GM19351 (cell line): ENCODE data around the gene CNPY4.
"Not testable (repeated sequence)": the region's sequence is repeated elsewhere in the genome, so short reads cannot be mapped to it uniquely, and the experiment has no call there.

ENCODE experiments used
- ATAC-seq: cut with Tn5 transposase; IDR thresholded peaks from one replicate; pipeline ENCODE4 v1.9.1; 2021; ENCODE audit warnings: mild to moderate bottlenecking, moderate library complexity; ENCODE audit not compliant: unreplicated experiment

The CNPY4 gene

GRCh38 chr7:100118388-100119071, 904 bp upstream of the CNPY4 start:
- ATAC-seq: no peak

GRCh38 chr7:100119970-100120732, 717 bp downstream of the CNPY4 start:
- ATAC-seq: peak; percentile 34

- no peak for ATAC-seq
Measured at GRCh38 chr7:100120733-100121036, 1.3 kb downstream of the CNPY4 start.

DNA sequence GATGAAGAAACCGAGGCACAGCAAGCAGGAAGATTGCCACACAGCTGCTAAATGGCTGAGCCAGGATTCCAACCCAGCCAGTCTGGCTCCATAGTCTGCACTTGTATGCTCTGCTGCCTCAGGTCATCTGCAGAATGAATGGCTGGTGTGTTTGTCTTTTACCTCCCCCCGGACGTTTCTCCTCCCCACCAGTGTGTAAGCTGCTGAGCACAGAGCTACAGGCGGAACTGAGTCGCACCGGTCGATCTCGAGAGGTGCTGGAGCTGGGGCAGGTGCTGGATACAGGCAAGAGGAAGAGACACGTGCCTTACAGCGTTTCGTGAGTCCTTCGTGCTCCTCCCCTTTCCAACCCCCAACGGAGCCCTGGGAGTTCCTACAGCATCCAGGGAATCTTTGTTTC, 2.6 kb downstream of the CNPY4 start:
- ATAC-seq: no peak

GRCh38 chr7:100122568-100122967, 3.1 kb downstream of the CNPY4 start:
- ATAC-seq: no peak

DNA sequence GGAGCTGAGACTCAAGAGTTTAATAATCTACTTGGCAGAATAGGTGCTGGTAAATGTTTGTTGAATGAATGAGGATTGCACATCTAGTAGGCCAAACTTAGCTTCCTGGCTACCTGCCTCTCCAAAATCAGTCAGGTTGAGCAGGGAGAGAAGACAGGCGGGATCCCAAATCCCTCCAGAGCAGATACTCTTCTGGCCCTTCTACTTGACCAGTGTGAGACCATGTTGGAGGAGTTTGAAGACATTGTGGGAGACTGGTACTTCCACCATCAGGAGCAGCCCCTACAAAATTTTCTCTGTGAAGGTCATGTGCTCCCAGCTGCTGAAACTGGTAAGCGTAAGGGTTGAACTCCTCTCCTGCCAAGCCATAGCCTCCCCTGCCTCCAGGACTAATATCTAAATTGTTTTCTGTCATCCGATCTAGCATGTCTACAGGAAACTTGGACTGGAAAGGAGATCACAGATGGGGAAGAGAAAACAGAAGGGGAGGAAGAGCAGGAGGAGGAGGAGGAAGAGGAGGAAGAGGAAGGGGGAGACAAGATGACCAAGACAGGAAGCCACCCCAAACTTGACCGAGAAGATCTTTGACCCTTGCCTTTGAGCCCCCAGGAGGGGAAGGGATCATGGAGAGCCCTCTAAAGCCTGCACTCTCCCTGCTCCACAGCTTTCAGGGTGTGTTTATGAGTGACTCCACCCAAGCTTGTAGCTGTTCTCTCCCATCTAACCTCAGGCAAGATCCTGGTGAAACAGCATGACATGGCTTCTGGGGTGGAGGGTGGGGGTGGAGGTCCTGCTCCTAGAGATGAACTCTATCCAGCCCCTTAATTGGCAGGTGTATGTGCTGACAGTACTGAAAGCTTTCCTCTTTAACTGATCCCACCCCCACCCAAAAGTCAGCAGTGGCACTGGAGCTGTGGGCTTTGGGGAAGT, 5.1 kb downstream of the CNPY4 start:
- no peak for ATAC-seq

GRCh38 chr7:100126239-100126930, 7.0 kb downstream of the CNPY4 start:
- ATAC-seq: peak; percentile 24

DNA sequence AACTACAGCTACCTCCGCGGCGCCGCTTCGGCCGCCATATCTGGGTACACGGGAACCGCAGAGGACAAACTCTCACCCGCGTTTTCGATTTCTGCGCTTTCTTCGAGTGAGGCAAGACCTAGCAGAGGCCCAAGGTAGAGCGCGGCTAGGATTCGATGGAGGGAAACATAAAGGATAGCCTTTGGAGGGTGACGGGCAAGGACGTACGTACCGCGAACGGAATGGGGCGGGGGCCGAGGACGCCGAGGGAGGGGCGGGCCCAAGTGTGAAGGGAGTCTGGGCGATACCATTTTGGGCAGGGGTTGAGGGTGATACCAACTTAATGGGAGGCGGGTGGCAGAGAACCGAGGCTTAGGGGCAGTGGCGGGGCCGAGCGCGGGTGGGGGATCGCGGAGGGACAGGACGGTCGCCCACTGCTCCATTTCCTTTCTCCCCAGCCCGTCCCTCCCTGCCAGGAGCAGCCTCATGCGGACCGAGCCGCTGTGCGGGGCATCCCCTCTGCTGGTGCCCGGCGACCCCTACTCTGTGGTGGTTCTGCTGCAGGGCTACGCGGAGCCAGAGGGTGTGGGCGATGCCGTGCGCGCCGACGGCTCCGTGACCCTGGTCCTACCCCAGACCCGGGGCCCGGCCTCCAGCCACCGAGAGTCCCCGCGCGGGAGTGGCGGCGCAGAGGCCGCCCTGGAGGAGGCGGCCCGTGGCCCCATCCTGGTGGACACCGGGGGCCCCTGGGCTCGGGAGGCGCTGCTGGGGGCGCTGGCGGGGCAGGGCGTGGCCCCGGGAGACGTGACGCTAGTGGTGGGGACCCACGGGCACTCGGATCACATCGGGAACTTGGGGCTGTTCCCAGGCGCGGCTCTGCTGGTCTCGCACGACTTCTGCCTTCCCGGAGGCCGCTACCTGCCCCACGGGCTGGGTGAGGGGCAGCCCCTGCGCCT, 7.8 kb downstream of the CNPY4 start, which contains the start of gene MBLAC1:
Gene MBLAC1, plus strand, starts transcription at position 37 of the 935 bp plus-strand sequence. Its CDS starts 429 bp downstream, at position 466.
- ATAC-seq: peak; percentile 57

DNA sequence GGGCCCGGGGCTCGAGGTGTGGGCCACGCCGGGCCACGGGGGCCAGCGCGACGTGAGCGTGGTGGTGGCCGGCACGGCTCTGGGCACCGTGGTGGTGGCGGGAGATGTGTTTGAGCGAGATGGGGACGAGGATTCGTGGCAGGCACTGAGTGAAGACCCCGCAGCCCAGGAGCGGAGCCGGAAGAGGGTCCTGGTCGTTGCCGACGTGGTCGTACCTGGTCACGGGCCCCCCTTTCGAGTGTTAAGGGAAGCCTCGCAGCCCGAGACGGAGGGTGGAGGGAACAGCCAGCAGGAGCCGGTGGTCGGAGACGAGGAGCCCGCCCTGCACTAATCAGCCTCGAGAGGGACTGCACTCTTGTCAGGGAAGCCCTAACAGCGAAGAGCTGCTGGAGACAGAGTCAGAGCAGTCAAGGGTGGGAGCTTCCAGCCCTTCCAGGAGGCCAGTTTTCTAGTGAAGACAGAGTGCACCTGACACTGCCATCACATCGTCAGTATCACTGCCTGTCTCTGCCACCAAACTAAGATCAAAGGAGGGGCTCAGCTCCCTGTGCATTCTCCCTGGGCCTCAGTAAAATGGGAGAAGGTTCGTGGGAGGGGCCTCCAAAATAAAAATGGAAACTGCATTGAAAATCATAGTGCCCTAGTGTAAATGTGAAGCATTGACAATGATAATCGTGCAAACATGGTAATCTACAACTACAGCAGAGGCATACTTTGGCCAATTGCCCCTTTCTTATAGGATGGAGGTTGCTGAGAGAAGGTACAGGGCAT, 8.6 kb downstream of the CNPY4 start:
- no peak for ATAC-seq

- no peak for ATAC-seq
Measured at GRCh38 chr7:100128637-100128963, 9.2 kb downstream of the CNPY4 start.

- ATAC-seq: not testable (repeated sequence)
Measured at GRCh38 chr7:100130220-100130607, 10.8 kb downstream of the CNPY4 start.

DNA sequence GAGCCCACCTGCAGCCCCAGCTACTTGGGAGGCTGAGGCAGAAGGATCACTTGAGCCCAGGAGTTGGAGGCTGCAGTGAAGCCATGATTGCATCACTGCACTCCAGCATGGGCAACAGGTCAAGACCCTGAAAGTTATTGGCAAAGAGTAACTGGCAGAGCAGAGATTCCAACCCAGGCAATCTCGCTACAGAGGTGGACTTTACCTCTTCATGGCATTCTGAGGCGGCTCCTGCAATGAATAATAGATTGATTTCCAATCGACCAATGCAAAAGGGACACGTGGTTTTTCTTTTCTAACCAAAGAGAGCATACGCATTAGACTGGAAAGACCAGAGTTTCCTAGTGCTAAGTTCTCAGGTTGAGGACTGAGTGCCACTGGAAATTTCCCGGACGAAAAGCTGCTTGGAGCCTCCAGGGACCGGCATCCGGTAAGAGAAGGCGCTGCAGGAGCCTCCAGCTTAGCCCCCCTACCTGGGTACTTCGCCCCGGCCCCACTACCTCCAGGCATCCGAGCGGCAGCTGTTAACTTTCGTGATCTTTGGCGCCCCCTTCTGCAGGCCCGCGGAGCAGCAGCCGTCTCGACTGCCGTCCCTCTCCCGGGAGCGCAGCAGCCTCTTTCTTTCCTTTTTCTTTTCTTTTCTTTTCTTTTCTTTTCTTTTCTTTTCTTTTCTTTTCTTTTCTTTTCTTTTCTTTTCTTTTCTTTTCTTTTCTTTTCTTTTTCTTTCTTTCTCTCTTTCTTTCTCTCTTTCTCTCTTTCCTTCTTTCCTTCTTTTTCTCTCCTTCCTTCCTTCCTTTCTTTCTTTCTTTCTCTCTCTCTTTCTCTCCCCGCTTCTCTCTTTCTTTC, 11.4 kb downstream of the CNPY4 start:
- ATAC-seq: no peak

DNA sequence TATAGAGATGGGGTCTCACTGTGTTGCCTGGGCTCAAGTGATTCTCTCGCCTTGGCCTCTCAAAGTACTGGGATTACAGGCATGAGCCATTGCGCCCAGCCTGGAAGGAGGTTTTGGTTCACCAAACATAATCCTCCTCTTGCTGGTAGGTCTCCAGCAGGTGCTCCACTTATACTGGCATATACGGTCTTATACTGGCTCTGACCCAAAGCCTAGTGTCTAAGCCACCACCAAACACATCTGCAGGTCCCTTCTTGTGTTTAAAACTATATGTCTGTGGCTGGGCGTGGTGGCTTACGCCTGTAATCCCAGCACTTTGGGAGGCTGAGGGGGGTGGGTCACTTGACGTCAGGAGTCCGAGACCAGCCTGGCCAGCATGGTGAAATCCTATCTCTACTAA, 12.7 kb downstream of the CNPY4 start:
- ATAC-seq: no peak

GRCh38 chr7:100132697-100133151, 13.3 kb downstream of the CNPY4 start:
- ATAC-seq: peak; percentile 69

DNA sequence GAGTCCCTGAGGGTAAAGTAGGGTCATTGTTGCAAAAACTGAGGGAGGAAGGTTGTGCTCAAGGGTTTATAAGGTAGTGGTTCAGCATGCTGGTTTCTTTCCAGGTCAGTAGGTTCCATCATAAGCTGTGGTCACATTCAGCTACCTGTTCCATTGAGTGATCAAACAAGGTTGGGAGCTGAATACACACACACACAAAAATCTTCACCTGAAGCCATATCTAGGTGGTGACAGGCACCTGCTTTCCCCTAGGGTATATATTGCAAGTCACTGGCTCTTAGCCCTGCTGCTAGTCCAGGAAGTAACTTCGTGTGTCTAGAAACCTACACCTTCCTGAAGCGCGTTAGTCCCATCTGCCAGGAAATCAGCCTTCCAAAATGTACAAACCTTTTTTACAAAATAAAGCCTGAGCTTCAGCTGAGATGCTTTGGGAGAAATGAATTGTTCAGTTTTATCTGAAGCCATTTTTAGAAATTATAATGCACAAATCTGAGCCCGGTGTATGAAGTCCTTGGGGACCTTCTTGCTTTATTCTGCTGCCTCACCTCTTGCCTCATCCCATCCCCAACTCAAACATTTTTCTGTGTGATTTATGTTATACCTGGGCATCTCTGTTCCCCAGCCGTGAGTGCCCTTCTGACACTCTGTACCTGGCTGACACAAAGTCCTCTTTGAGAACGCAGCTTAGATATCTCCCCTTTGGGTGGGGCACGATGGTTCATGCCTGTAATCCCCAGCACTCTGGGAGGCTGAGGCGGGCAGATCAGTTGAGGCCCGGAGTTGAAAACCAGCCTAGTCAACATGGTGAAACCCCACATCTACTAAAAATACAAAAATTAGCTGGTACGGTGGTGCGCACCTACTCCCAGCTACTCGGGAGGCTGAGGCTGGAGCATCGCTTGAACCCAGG, 18.7 kb downstream of the CNPY4 start:
- ATAC-seq: no peak

- no peak for ATAC-seq
Measured at GRCh38 chr7:100141555-100141949, 22.1 kb downstream of the CNPY4 start.

DNA sequence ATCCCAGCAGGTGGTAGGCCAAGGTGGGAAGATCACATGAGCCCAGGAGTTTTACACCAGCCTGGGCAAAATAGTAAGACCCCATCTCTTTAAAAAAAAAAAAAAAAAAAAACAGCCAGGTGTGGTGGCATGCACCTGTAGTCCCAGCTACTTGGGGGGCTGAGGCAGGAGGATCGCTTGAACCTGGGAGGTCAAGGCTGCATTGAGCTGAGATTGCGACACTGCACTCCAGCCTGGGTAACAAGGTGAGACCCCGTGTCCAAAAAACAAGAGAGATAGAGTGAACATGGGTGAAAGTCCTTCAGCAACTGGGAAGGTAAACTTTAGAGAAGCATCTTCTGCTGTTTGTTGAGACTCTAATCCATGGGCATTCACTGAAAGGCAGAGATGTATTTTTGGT, 23.0 kb downstream of the CNPY4 start:
- ATAC-seq: no peak
